Posterior cingulate gyrus (tissue), 11 donors: Measurements from ENCODE around the gene WDR47.
"Not testable (repeated sequence)": the region's sequence is repeated elsewhere in the genome, so short reads cannot be mapped to it uniquely, and the experiment has no call there.

Experiments used
- DNase-seq, 10 donors: peaks; one replicate each; pipeline versions ENCODE4 v3.0.0 to v3.0.0-alpha.2; 2020 to 2021; ENCODE audit warnings: mixed read lengths in 3 of 10
- intact Hi-C: fragments of 100-400 bp; cut with DNase I; formaldehyde crosslinking; loops from one replicate; pipeline ENCODE4 v1.15.1; 2023

The WDR47 gene

DNA sequence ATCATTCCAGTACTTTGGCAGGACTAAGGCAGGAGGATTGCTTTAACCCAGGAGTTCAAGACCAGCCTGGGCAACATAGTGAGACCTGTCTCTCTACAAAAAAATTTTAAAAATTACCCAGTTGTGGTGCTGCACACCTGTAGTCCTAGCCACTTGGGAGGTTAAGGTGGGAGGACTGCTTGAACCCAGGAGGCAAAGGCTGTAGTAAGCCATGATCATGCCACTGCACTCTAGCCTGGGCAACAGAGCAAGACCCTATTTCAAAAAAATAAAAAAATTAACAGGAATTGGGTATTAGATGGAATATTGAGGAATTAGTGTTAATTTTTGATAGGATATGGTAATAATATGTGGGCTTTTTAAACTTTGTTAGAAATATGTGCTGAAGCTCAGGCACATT is 17.1 kb upstream of the WDR47 start:
- intact Hi-C loops, result no loop called here
- DNase-seq, result no peak

DNA sequence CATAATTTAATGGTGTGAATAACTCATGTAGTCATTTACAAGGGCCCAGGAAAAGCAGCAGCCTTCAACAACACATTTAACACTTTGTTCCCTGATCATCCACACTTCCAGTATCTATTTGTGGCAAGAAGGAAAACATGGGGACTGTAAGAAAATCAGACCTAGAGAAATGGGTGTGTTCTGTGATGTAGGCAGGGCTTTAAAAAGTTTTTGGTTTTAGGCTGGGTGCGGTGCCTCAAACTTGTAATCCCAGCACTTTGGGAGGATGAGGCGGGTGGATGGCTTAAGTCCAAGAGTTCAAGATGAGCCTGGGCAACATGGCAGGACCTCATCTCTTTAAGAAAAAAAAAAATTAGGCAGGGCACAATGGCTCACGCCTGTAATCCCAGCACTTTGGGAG is 14.2 kb upstream of the WDR47 start:
- DNase-seq, result no peak
- intact Hi-C loops, result no loop called here

DNA sequence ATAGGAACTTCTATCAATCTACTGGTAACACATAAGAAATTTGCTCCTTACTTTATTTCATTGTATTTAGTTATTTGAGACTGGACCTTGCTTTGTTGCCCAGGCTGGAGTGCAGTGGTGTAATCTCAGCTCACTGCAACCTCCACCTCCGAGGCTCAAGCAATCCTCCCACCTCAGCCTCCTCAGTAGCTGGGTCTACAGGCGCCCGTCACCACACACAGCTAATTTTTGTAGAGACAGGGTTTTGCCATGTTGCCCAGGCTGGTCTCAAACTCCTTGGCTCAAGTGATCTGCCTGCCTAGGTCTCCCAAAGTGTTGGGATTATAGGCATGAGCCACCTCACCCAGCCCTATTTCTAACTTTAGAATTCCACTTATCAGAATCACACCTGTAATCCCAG is 10.2 kb upstream of the WDR47 start:
- intact Hi-C loops, DNase-seq: not testable (repeated sequence)

GRCh38 chr1:109050228-109050995 is 8.5 kb upstream of the WDR47 start:
- intact Hi-C loops, result no loop called here
- DNase-seq, result no peak

GRCh38 chr1:109048335-109048734 is 6.4 kb upstream of the WDR47 start:
- intact Hi-C loops, result no loop called here
- no peak for DNase-seq

DNA sequence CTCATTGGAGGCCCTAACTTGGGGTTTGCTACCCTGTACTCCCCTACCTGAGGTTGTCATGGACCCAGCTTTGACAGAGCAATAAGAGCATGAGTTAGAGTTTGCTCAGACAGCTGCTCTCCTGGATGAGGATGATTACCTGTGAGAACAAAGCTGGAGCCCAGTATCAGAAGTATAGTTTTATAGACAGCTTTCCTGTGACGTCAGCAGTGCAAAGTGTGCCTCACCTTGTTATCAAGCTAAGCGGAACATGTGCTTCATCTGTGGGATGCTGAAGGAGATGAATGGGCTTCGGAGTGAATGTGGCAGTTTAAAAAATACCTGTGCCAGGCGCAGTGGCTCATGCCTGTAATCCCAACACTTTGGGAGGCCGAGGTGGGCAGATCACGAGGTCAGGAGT is 5.4 kb upstream of the WDR47 start:
- intact Hi-C loops, result no loop called here
- DNase-seq, result no peak

- intact Hi-C loops, result no loop called here
- no peak for DNase-seq
Observed at GRCh38 chr1:109046671-109047070, 4.8 kb upstream of the WDR47 start.

DNA sequence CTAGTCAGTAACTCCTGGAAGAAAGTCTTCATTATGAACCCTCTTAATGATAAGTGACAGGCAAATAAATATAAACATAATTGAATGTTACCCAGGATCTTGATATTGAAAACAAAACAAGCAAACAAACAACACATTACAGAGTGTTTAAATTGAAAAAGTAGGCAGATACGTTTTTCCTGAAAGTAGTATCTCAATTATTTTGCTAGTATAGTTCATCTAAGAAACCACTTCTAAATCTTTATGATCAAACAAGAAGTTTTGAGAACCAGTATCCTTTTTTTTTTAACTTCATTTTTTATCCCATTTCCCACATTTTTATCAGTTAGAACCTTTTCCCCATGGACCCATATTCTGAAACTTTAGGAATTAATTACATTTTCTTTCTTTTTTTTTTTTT is 3.7 kb upstream of the WDR47 start:
- DNase-seq, result no peak
- intact Hi-C loops, result no loop called here

- intact Hi-C loops, result loop anchor here (5.0 kb wide), 2 partner anchors 36 to 51 kb away; partner anchors contain the start of genes TAF13 and TMEM167B
Observed at GRCh38 chr1:109040989-109041620, 797 bp downstream of the WDR47 start.

DNA sequence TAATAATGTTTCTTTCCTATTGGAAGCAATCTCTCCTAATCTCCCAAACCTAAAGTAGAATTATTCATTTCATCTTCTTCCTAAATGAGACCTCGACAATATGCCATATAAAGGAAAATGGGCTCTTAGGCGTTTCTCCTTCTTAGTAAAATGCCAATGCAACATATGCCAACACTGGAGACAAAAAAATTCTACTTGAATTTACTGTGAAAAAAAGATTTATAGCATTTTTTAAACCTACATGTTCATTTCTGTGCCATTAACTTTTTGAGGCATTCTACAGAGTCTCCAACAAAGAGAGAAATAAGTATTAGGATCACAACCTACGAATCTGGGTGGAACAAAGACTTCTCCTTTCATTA is 1.3 kb downstream of the WDR47 start:
- intact Hi-C loops, result loop anchor here (5.0 kb wide), 2 partner anchors 37 to 52 kb away; partner anchors contain the start of genes TAF13 and TMEM167B
- no peak for DNase-seq

More at GRCh38 chr1:109040989-109041620, 797 bp downstream of the WDR47 start:
- DNase-seq, result peak in 9 of 10 donors; percentile 13 to 89 (median 28)

GRCh38 chr1:109034382-109034781 is 7.5 kb downstream of the WDR47 start:
- intact Hi-C loops, result no loop called here
- DNase-seq, result no peak

DNA sequence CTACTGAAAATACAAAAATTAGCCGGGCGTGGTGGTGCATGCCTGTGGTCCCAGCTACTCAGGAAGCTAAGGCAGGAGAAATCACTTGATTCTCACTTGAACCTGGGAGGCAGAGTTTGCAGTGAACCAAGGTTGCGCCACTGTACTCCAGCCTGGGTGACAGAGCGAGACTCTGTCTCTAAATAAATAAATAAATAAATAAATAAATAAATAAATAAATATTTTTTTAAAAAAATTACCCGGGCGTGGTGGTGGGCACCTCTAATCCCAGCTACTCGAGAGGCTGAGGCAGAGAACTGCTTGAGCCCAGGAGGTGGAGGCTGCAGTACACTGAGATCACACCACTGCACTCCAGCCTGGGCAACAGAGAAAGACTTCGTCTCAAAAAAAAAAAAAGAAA is 12.4 kb downstream of the WDR47 start:
- DNase-seq, intact Hi-C loops: not testable (repeated sequence)

- DNase-seq, result no peak
- intact Hi-C loops, result no loop called here
Observed at GRCh38 chr1:109027841-109028240, 14.1 kb downstream of the WDR47 start.

GRCh38 chr1:109025694-109026093 is 16.2 kb downstream of the WDR47 start:
- no peak for DNase-seq
- intact Hi-C loops, result no loop called here

GRCh38 chr1:109024646-109025045 is 17.3 kb downstream of the WDR47 start:
- DNase-seq, result no peak
- intact Hi-C loops, result no loop called here

GRCh38 chr1:109020693-109021257 is 21.1 kb downstream of the WDR47 start:
- no peak for DNase-seq
- intact Hi-C loops, result no loop called here

DNA sequence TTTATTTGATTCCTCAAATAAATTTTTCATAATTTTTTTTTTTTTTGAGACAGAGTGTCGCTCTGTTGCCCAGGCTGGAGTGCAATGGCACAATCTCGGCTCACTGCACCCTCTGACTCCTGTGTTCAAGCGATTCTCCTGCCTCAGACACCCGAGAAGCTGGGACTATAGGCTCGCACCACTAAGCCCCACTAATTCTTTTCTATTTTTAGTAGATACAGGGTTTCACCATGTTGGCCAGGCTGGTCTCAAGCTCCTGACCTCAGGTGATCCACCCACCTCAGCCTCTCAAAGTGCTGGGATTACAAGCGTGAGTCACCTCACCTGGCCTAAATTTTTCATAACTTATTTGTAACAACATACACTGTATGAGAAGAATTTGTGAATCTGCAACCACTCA is 24.2 kb downstream of the WDR47 start:
- DNase-seq, intact Hi-C loops: not testable (repeated sequence)

DNA sequence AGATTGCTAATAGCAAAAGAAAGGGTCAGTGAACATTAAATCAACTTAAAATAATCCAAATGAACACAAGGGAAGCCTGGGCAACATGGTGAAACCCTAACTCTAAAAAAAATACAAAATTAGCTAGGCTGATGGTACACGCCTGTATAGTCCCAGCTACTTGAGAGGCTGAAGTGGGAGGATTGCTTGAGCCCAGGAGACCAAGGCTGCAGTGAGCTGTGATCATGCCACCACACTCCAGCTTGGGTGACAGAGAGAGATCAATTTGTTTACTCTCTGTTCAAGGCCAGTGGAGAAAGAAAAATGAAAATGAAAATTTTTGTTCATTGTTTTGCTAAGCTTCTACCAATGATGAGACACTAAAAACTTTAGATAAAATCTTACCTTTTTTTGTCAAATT is 24.8 kb downstream of the WDR47 start:
- intact Hi-C loops, result no loop called here
- no peak for DNase-seq

- DNase-seq, result no peak
- intact Hi-C loops, result no loop called here
Observed at GRCh38 chr1:109011335-109011734, 30.6 kb downstream of the WDR47 start.

DNA sequence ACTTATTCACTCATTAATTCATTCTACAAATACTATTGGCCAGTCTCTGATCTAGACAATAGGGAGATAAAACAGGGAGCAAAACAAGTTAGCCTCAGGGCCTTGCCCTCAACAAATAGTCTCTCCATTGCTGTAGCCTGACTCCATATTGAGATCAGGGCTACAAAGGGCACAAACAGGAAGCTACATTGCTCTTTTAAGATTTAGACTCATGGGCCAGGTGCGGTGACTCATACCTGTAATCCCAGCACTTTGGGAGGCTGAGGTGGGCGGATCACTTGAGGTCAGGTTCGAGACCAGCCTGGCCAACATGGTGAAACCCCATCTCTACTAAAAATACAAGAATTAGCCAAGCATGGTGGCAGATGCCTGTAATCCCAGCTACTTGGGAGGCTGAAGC is 45.3 kb downstream of the WDR47 start:
- intact Hi-C loops, DNase-seq: not testable (repeated sequence)

- intact Hi-C loops, result no loop called here
- no peak for DNase-seq
Observed at GRCh38 chr1:108983114-108983513, 58.8 kb downstream of the WDR47 start.

- intact Hi-C loops, result no loop called here
- DNase-seq, result no peak
Observed at GRCh38 chr1:108976658-108977057, 65.2 kb downstream of the WDR47 start.
